BJ (cell line): ENCODE measurements around the gene APPBP2. TPM values are rescaled to one million over a fixed set of nuclear protein-coding genes. Genes with fewer than 3 reads are reported as not detected.
"Not testable (repeated sequence)": the region's sequence is repeated elsewhere in the genome, so short reads cannot be mapped to it uniquely, and the experiment has no call there.

Experiments
- CTCF ChIA-PET: fragments of 350-600 bp; formaldehyde crosslinking; extraction: SDS; loops from one replicate; lab custom pipeline; 2021; ENCODE audit warnings: antibody characterized with exemption, inconsistent platforms; lab: Yijun Ruan, JAX
- POLR2A ChIA-PET: fragments of 300-600 bp; sonication (Branson Sonifier 250); formaldehyde crosslinking; extraction: SDS; loops from one replicate; lab custom pipeline; 2021; ENCODE audit warnings: antibody characterized with exemption; lab: Charles Lee
- DNase-seq: peaks from one replicate; pipeline ENCODE4 v3.0.0-alpha.2; 2011; ENCODE audit warnings: low read depth
- H3K27me3 ChIP-seq: 2 replicates; pipeline ENCODE4 v1.6.0; 2011; ENCODE audit warnings: low read length; ENCODE audit not compliant: control insufficient read depth, insufficient read depth
- H3K36me3 ChIP-seq: 2 replicates; pipeline ENCODE4 v1.5.1; 2011; ENCODE audit warnings: low read length; ENCODE audit not compliant: control insufficient read depth, insufficient read depth
- H3K4me3 ChIP-seq: 2 replicates; pipeline ENCODE4 v1.5.1; 2011; ENCODE audit warnings: low read depth, mild to moderate bottlenecking, control low read depth, low read length
- CTCF ChIP-seq: IDR thresholded peaks from 2 replicates; pipeline ENCODE4 v1.5.1; 2011; ENCODE audit warnings: low read depth, mild to moderate bottlenecking, control low read depth, inconsistent platforms, low read length, moderate library complexity; ENCODE audit not compliant: insufficient read depth
- polyA plus RNA-seq: library from polyadenylated mRNA; depleted of rRNA; stranded (reverse); fragments of >200 nt; gene quantifications from 2 replicates; pipeline ENCODE4 v1.2.3, GENCODE V29; 2011

APPBP2 gene
- polyA plus RNA-seq, 1 experiment, result 14.8 TPM

- POLR2A ChIA-PET, result no interaction called here
- H3K36me3 ChIP-seq, result no peaks in the 10 kb centered on the region
- peaks cover 1% of the 10 kb centered on the region for H3K27me3 ChIP-seq
- DNase-seq, result no peak
- CTCF ChIA-PET, result no interaction called here
- no peak overlapping the region for H3K4me3 ChIP-seq
- TF ChIP-seq CTCF, result no peak
These were observed 99.4 kb downstream of the APPBP2 start for GRCh38 chr17:60426596-60426995.

DNA sequence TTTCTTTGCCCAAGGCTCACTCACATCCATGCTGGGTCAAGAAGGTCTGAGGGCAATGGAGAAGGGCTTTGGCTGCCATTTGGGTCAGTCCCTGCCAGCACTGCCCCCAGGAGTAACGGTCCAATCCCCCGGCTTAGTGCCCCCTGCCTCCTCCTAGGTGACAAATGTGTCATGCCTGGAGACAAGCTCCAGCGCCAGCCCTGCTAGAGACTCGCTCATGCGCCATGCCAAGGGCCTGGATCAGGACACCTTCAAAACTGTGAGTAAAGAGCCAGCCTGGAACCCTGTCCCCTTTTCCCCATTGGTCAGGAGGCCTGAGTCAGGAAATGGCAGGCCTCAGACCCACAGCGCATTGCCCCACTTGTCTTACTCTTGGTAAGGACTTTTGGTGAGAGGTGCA is 100.4 kb downstream of the APPBP2 start:
- DNase-seq, result no peak
- H3K27me3 ChIP-seq, result peaks cover 1% of the 10 kb centered on the region
- H3K36me3 ChIP-seq, result no peaks in the 10 kb centered on the region
- ChIA-PET CTCF (no interaction called here), POLR2A (no interaction called here)
- no peak overlapping the region for H3K4me3 ChIP-seq
- no peak for TF ChIP-seq CTCF

DNA sequence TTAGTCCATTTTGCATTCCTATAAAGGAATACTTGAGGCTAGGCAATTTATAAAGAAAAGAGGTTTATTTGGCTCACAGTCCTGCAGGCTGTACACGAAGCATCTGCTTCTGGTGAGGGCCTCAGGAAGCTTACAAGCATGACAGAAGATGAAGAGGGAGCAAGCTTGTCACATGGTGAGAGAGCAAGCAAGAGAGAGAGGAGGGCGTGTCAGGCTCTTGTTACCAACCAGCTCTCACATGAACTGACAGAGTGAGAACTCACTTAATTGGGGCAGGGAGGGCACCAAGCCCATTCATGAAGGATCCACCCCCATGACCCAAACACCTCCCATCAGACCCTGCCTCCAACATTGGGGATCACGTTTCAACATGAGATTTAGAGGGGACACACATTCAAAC is 102.2 kb downstream of the APPBP2 start:
- ChIA-PET CTCF (interaction anchor here (1.4 kb wide), 1 partner anchor 27 kb away, joined by 4 read pairs; no protein-coding TSS in a partner anchor), POLR2A (interaction anchor here (0.6 kb wide), 1 partner anchor 19 kb away, joined by 4 read pairs; no protein-coding TSS in a partner anchor)
- no peak for DNase-seq
- Histone ChIP-seq H3K36me3 (no peaks in the 10 kb centered on the region), H3K27me3 (no peaks in the 10 kb centered on the region), H3K4me3 (no peak overlapping the region)
- no peak for TF ChIP-seq CTCF

DNA sequence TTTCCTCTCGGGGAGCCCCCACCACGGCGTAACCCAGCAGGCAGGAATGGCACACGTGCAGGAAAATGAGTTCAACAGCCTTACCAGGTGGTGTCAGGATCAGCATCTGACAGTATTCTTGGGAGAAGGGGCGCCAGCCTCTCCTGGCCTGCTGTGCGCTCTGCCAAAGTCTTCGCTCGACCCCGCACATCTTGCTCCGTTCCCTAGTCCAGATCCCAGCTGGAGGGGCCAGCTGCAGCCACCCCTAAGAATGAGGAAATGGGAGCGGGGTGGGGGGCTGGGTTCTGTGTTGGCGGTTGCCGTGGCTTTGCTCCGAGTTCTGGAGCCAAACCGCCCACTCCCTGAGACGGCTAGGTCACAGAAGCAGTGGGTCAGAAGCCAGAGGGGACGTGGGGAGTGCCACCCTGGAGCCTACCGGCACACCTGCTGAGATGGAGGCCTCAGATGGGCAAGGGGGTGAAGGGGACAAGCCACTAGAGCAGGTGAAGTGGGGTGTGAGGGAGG is 103.8 kb downstream of the APPBP2 start, which contains the start of gene CHCT1:
Gene CHCT1, plus strand, starts transcription at position 328 of the 504 bp plus-strand sequence. Its CDS starts 104 bp downstream, at position 432.
- no peak for TF ChIP-seq CTCF
- no peak for DNase-seq
- no peaks in the 10 kb centered on the region for H3K36me3 ChIP-seq
- H3K4me3 ChIP-seq, result peak within 1 kb of the TSS; percentile 40
- ChIA-PET CTCF (interaction anchor here (0.6 to 1.3 kb wide), 6 partner anchors 10 to 187 kb away, joined by 3 to 5 read pairs (median 3); no protein-coding TSS in a partner anchor), POLR2A (no interaction called here)
- no peaks in the 10 kb centered on the region for H3K27me3 ChIP-seq

DNA sequence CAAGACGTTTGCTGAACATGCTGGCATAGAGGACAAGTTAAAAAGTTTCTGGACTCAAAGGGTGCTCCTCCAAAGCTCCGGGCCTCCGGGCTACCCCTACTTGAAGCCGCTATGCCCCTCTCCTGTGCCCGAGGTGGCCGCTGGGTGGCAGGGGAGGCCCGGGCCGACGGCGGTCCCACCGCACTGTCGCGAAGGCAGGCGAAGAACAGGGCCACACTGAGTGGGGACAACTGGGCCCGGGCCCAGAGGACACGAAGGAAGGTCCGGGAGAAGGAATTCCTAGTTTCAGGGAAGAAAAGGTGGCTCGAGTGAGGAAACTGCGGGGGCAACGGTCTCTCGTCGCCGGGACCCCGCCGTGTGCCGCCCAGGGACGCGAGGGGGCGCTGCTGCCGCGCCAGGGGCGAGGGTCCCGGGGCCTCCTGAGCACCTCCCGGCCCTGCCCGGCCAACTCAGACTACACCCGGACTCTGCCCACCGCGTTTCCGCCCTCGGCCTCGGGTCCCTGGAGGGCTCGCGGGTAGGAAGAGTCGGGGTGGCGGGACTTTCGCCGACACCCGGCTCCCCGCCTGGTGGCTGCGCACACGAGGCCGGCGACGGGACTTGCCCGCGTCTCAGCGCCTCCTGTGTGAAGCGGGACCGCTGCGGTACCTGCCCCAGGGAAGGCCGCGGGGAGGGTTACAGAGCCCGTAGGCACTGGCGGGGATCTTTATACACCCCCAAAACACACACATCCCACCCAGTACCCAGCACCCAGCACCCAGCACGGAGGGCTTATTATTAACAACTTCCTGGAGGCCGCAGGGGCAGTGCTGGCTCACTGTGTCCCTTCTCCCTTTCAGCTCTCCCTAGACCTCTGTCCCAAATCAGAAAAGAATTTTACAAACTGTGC is 104.5 kb downstream of the APPBP2 start:
- no peak for DNase-seq
- POLR2A ChIA-PET, result no interaction called here

GRCh38 chr17:60419875-60420274 is 106.2 kb downstream of the APPBP2 start:
- H3K27me3 ChIP-seq, H3K4me3 ChIP-seq, DNase-seq, H3K36me3 ChIP-seq, POLR2A ChIA-PET: not testable (repeated sequence)
- CTCF ChIA-PET, result interaction anchor here (1.6 to 1.8 kb wide), 2 partner anchors 219 to 277 kb away, joined by 6 to 11 read pairs; no protein-coding TSS in a partner anchor

More for the DNA sequence above, 104.5 kb downstream of the APPBP2 start:
- H3K36me3 ChIP-seq, result no peaks in the 10 kb centered on the region
- TF ChIP-seq CTCF, result peak; percentile 97
- H3K27me3 ChIP-seq, result no peaks in the 10 kb centered on the region
- H3K4me3 ChIP-seq, result peak overlapping the region; percentile 40
- CTCF ChIA-PET, result interaction anchor here (0.6 to 1.8 kb wide), 22 partner anchors 8 to 279 kb away, joined by 3 to 11 read pairs (median 5); no protein-coding TSS in a partner anchor

GRCh38 chr17:60419003-60419402 is 107.0 kb downstream of the APPBP2 start:
- CTCF ChIA-PET, DNase-seq, H3K36me3 ChIP-seq, POLR2A ChIA-PET, H3K27me3 ChIP-seq, H3K4me3 ChIP-seq: not testable (repeated sequence)
